Type B pancreatic cell (in vitro differentiated cells): Measurements from ENCODE around the gene CELF4. TPM values are rescaled to one million over a fixed set of nuclear protein-coding genes. Genes with fewer than 3 reads are reported as not detected.

Experiments used
- DNase-seq: peaks from one replicate; pipeline ENCODE4 v3.0.0; 2021; ENCODE audit warnings: mixed read lengths; ENCODE audit not compliant: unreplicated experiment; ENCODE audit errors: extremely low spot score
- H3K27ac Mint-ChIP-seq: 2 replicates; pipeline ENCODE4 v1.8.0; 2021; ENCODE audit warnings: mild to moderate bottlenecking, mixed read lengths
- H3K27me3 Mint-ChIP-seq: 2 replicates; pipeline ENCODE4 v1.8.0; 2021; ENCODE audit warnings: mixed read lengths
- H3K36me3 Mint-ChIP-seq: 2 replicates; pipeline ENCODE4 v1.8.0; 2021; ENCODE audit warnings: mixed read lengths
- H3K4me1 Mint-ChIP-seq: one replicate; pipeline ENCODE4 v1.8.0; 2021; ENCODE audit warnings: mixed read lengths; ENCODE audit not compliant: unreplicated experiment
- H3K4me3 Mint-ChIP-seq: 2 replicates; pipeline ENCODE4 v1.8.0; 2021; ENCODE audit warnings: mild to moderate bottlenecking, mixed read lengths
- H3K9me3 Mint-ChIP-seq: 2 replicates; pipeline ENCODE4 v1.8.0; 2021; ENCODE audit warnings: mixed read lengths
- total RNA-seq: library from RNA; stranded (reverse); gene quantifications from 2 replicates; pipeline ENCODE4 v1.2.1, GENCODE V29; 2021; ENCODE audit warnings: low replicate concordance
- TF ChIP-seq, protein P1 (sequence below): fragments of 200-600 bp; sonication (generic); conservative IDR thresholded peaks from 2 replicates; pipeline ENCODE4 v1.5.0; 2021; ENCODE audit warnings: antibody characterized with exemption, mild to moderate bottlenecking

CELF4 gene
- total RNA-seq, 1 donor from 2014 or later = 9.2 TPM

- Mint-ChIP-seq H3K9me3 (no peaks in the 10 kb centered on the region), H3K4me1 (peaks cover 10% of the 10 kb centered on the region), H3K27me3 (peaks cover 46% of the 10 kb centered on the region), H3K36me3 (peaks cover 4% of the 10 kb centered on the region), H3K27ac (no peak overlapping the region), H3K4me3 (no peak overlapping the region)
- TF ChIP-seq, protein P1, sequence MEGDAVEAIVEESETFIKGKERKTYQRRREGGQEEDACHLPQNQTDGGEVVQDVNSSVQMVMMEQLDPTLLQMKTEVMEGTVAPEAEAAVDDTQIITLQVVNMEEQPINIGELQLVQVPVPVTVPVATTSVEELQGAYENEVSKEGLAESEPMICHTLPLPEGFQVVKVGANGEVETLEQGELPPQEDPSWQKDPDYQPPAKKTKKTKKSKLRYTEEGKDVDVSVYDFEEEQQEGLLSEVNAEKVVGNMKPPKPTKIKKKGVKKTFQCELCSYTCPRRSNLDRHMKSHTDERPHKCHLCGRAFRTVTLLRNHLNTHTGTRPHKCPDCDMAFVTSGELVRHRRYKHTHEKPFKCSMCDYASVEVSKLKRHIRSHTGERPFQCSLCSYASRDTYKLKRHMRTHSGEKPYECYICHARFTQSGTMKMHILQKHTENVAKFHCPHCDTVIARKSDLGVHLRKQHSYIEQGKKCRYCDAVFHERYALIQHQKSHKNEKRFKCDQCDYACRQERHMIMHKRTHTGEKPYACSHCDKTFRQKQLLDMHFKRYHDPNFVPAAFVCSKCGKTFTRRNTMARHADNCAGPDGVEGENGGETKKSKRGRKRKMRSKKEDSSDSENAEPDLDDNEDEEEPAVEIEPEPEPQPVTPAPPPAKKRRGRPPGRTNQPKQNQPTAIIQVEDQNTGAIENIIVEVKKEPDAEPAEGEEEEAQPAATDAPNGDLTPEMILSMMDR = no peak
- DNase-seq = no peak
Measured at GRCh38 chr18:37247497-37248161, 318.0 kb downstream of the CELF4 start.

- TF ChIP-seq, protein P1 = no peak
- H3K27ac Mint-ChIP-seq = no peak overlapping the region
- no peaks in the 10 kb centered on the region for H3K9me3 Mint-ChIP-seq
- H3K36me3 Mint-ChIP-seq = peaks cover 4% of the 10 kb centered on the region
- H3K4me3 Mint-ChIP-seq = no peak overlapping the region
- H3K27me3 Mint-ChIP-seq = peaks cover 41% of the 10 kb centered on the region
- peaks cover 11% of the 10 kb centered on the region for H3K4me1 Mint-ChIP-seq
- no peak for DNase-seq
Measured at GRCh38 chr18:37246779-37247340, 318.7 kb downstream of the CELF4 start.

DNA sequence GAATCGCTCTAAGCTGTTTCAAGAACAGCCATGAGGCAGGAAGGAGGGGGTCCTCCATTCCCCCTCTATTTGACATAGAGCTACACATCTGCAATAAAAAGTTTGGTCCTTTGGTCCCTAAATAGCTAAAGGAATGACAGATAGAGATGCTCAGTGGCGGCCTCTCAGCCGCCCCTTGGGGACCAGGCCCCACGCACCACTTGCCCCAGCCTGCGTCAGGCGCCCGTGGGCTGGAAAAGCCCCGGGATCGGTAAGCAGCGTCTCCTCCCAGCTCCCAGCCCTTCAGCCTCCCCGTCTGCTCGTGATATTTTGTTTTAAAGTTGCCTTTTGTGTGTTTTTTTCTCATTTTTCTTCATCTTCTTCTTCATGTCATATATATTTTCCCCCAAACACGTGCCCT, 321.0 kb downstream of the CELF4 start:
- H3K36me3 Mint-ChIP-seq = peaks cover 4% of the 10 kb centered on the region
- no peak overlapping the region for H3K4me3 Mint-ChIP-seq
- no peak overlapping the region for H3K27ac Mint-ChIP-seq
- DNase-seq = no peak
- H3K9me3 Mint-ChIP-seq = no peaks in the 10 kb centered on the region
- H3K27me3 Mint-ChIP-seq = peaks cover 34% of the 10 kb centered on the region
- peaks cover 15% of the 10 kb centered on the region for H3K4me1 Mint-ChIP-seq
- TF ChIP-seq, protein P1 = no peak

DNA sequence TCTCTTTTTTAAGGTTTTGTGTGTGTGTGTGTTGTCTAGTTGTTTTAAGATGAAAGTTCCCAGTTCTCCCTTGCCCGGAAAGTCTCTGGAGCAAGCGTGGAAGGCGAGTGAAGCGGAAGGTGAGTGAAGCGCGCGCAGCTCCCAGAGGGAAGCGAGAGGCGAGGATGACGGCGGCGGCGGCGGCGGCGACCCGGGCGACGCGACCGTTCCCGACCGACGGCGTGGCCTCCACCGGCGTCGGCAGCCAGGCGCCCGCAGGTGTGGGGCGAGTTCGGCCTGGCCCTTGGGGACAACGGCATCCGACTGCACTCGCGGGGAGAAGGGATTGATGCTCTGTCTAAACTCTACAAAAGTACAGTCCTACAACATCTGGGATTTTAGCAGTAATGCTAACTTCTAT, 321.9 kb downstream of the CELF4 start:
- no peak for DNase-seq
- peak overlapping the region; percentile 53 for H3K4me3 Mint-ChIP-seq
- H3K9me3 Mint-ChIP-seq = no peaks in the 10 kb centered on the region
- peaks cover 4% of the 10 kb centered on the region for H3K36me3 Mint-ChIP-seq
- TF ChIP-seq, protein P1 = no peak
- H3K27ac Mint-ChIP-seq = no peak overlapping the region
- H3K27me3 Mint-ChIP-seq = peaks cover 31% of the 10 kb centered on the region
- H3K4me1 Mint-ChIP-seq = peaks cover 17% of the 10 kb centered on the region

GRCh38 chr18:37242826-37243560, 322.6 kb downstream of the CELF4 start:
- TF ChIP-seq, protein P1 = no peak
- no peaks in the 10 kb centered on the region for H3K9me3 Mint-ChIP-seq
- H3K27ac Mint-ChIP-seq = no peak overlapping the region
- H3K4me3 Mint-ChIP-seq = no peak overlapping the region
- H3K27me3 Mint-ChIP-seq = peaks cover 31% of the 10 kb centered on the region
- H3K36me3 Mint-ChIP-seq = peaks cover 4% of the 10 kb centered on the region
- no peak for DNase-seq
- H3K4me1 Mint-ChIP-seq = peaks cover 19% of the 10 kb centered on the region
